ENCODE data around the gene MRPS12. TPM values are rescaled to one million over a fixed set of nuclear protein-coding genes. Genes with fewer than 3 reads are reported as not detected.

Gene MRPS12
- total RNA-seq, 1 experiment from 2014 or later, result 88.0 TPM

DNA sequence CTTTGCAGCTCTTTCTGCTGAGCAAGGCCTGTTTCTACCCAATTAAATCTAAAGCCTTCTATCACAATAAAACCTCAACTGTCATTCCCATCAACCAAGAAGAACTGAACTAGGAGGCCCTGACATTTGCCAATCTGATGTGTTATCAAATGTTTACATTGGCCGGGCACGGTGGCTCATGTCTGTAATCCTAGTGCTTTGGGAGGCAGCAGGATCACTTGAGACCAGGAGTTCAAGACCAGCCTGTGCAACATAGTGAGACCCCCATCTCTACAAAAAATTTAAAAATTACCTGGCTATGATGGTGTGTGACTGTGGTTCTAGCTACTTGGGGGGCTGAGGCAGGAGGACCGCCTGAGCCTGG, 47.6 kb downstream of the MRPS12 start (continued):
- TF ChIP-seq ZBTB21 (CRISPR knock-in tag; IDR thresholded peaks at IDR 0.05; ENCODE audit: borderline replicate concordance) (no peak), IRF2 (CRISPR knock-in tag; IDR thresholded peaks at IDR 0.05; ENCODE audit: borderline replicate concordance, low read depth) (no peak), NFATC4 (CRISPR knock-in tag; IDR thresholded peaks at IDR 0.05) (no peak), OVOL2 (CRISPR knock-in tag; IDR thresholded peaks at IDR 0.05; ENCODE audit: borderline replicate concordance) (no peak)
- TF ChIP-seq, protein P1, sequence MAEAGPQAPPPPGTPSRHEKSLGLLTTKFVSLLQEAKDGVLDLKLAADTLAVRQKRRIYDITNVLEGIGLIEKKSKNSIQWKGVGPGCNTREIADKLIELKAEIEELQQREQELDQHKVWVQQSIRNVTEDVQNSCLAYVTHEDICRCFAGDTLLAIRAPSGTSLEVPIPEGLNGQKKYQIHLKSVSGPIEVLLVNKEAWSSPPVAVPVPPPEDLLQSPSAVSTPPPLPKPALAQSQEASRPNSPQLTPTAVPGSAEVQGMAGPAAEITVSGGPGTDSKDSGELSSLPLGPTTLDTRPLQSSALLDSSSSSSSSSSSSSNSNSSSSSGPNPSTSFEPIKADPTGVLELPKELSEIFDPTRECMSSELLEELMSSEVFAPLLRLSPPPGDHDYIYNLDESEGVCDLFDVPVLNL (CRISPR knock-in tag; IDR thresholded peaks at IDR 0.05; ENCODE audit: borderline replicate concordance, low read depth), result no peak
- TF ChIP-seq, protein P2, sequence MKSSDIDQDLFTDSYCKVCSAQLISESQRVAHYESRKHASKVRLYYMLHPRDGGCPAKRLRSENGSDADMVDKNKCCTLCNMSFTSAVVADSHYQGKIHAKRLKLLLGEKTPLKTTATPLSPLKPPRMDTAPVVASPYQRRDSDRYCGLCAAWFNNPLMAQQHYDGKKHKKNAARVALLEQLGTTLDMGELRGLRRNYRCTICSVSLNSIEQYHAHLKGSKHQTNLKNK (CRISPR knock-in tag; IDR thresholded peaks at IDR 0.05), result no peak
- TF ChIP-seq, protein P3, sequence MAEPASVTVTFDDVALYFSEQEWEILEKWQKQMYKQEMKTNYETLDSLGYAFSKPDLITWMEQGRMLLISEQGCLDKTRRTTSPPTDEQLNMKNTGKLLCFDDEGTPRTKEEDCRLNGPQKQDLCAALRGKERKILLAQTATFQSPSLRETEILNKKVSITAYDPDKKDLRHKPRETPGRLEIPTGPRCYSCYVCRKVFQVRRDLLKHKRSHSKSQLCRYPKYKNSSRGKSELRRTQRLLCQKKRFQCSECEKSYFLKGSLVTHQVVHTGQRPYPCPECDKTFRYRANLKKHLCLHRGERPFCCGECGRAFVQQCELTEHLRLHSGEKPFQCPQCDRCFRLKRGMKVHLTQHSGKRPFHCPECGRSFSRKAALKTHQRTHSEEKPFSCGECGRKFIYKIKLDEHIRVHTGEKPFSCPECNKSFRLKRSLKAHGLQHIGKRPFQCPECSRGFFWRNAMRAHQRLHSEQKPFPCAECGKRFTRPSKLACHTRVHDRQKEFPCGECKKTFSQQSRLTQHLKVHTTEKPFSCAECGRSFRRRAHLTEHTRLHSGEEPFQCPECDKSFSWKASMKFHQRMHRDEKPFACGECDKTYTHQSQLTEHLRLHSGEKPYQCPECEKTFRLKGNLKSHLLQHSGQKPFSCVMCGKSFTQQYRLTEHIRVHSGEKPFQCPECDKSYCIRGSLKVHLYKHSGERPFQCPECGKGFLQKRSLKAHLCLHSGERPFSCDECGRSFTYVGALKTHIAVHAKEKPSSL (CRISPR knock-in tag; conservative IDR thresholded peaks at IDR 0.05), result no peak

DNA sequence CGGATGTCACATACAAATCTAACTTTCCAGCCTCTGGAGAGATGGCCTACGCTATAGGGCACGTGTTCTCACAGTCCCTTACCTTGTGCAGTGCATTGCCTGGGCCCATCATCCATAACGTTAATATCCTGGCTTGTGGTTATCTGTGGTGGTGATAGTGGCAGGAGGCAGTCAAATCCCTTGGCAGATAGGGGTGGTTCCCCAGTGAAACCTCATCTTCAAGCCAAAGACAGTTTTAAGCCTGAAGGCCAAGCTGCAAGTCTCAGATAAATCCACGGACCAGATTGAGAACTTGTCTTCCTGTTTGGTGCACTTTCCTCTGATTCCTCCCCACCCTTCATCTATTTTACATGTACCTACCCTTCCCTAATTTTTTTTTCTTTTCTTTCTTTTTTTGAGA, 49.1 kb downstream of the MRPS12 start:
- H3K9me3 Mint-ChIP-seq, result peaks cover 12% of the 10 kb centered on the region
- POLR2A ChIA-PET, result no interaction called here
- peaks cover 9% of the 10 kb centered on the region for H3K36me3 Mint-ChIP-seq
- TF ChIP-seq RELA (CRISPR knock-in tag; IDR thresholded peaks at IDR 0.05; ENCODE audit: borderline replicate concordance) (no peak), ZNF219 (CRISPR knock-in tag; IDR thresholded peaks at IDR 0.05; ENCODE audit: borderline replicate concordance) (no peak), ZNF671 (CRISPR knock-in tag; IDR thresholded peaks at IDR 0.05) (no peak), NR3C1 (CRISPR knock-in tag; conservative IDR thresholded peaks at IDR 0.05; ENCODE audit: low read depth) (no peak), PRRX2 (CRISPR knock-in tag; IDR thresholded peaks at IDR 0.05) (no peak), OVOL2 (CRISPR knock-in tag; IDR thresholded peaks at IDR 0.05; ENCODE audit: borderline replicate concordance) (no peak), JUN (CRISPR knock-in tag; IDR thresholded peaks at IDR 0.05) (no peak), GRHL2 (CRISPR knock-in tag; IDR thresholded peaks at IDR 0.05; ENCODE audit: insufficient replicate concordance, severe bottlenecking) (no peak), FOXK1 (CRISPR knock-in tag; IDR thresholded peaks at IDR 0.05) (no peak), TP53 (CRISPR knock-in tag; IDR thresholded peaks at IDR 0.05) (no peak), ZNF416 (CRISPR knock-in tag; IDR thresholded peaks at IDR 0.05) (no peak), CBFB (CRISPR knock-in tag; IDR thresholded peaks at IDR 0.05; ENCODE audit: low read depth) (no peak)
- TF ChIP-seq, protein P4, sequence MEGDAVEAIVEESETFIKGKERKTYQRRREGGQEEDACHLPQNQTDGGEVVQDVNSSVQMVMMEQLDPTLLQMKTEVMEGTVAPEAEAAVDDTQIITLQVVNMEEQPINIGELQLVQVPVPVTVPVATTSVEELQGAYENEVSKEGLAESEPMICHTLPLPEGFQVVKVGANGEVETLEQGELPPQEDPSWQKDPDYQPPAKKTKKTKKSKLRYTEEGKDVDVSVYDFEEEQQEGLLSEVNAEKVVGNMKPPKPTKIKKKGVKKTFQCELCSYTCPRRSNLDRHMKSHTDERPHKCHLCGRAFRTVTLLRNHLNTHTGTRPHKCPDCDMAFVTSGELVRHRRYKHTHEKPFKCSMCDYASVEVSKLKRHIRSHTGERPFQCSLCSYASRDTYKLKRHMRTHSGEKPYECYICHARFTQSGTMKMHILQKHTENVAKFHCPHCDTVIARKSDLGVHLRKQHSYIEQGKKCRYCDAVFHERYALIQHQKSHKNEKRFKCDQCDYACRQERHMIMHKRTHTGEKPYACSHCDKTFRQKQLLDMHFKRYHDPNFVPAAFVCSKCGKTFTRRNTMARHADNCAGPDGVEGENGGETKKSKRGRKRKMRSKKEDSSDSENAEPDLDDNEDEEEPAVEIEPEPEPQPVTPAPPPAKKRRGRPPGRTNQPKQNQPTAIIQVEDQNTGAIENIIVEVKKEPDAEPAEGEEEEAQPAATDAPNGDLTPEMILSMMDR (IDR thresholded peaks at IDR 0.05), result no peak
- H3K27me3 Mint-ChIP-seq (ENCODE audit: low read depth), result peaks cover 5% of the 10 kb centered on the region
- DNase-seq (ENCODE audit: low spot score) (no peak), ATAC-seq (no peak)
- CTCF ChIA-PET, result no interaction called here
- H3K4me1 Mint-ChIP-seq, result peaks cover 9% of the 10 kb centered on the region
- H3K4me3 Mint-ChIP-seq, result no peak overlapping the region
- H3K27ac Mint-ChIP-seq, result no peak overlapping the region

Data from WTC11 (cell line).